ENCODE data around the gene ATAD3A.
A peak's percentile ranks its signal among the peaks of the same experiment; 100 is the strongest.
"Not testable (repeated sequence)": the region's sequence is repeated elsewhere in the genome, so short reads cannot be mapped to it uniquely, and the experiment has no call there.

The ATAD3A gene

GRCh38 chr1:1511533-1512285 is at the start of gene ATAD3A:
ATAD3A (plus strand) TSS chr1:1512162; CDS start chr1:1512269, 107 bp downstream.
- peak; percentile 97 for DNase-seq

- DNase-seq = no peak
Observed at GRCh38 chr1:1462318-1462966, 49.5 kb upstream of the ATAD3A start.

DNA sequence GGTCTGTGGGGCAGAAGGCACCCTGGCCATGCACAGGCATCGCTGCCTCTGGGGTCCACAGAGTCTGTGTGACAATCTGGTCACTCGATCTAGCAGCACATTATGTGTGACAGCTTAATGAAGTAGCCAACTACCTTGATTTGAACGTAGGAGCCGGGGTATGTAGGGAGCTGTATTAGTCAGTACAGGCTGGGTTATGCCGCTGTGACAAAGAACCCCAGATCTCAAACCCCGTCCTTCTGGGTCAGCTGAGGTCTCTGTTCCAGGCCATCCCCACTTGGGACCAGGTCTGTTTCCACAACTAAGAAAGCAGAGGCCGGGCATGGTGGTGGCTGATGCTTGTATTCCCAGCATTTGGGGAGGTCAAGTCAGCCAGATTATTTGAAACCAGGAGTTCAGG is 48.6 kb upstream of the ATAD3A start:
- no peak for DNase-seq

- DNase-seq = not testable (repeated sequence)
Observed at GRCh38 chr1:1468196-1468985, 43.6 kb upstream of the ATAD3A start.

- no peak for DNase-seq
Observed at GRCh38 chr1:1470626-1471388, 41.2 kb upstream of the ATAD3A start.

DNA sequence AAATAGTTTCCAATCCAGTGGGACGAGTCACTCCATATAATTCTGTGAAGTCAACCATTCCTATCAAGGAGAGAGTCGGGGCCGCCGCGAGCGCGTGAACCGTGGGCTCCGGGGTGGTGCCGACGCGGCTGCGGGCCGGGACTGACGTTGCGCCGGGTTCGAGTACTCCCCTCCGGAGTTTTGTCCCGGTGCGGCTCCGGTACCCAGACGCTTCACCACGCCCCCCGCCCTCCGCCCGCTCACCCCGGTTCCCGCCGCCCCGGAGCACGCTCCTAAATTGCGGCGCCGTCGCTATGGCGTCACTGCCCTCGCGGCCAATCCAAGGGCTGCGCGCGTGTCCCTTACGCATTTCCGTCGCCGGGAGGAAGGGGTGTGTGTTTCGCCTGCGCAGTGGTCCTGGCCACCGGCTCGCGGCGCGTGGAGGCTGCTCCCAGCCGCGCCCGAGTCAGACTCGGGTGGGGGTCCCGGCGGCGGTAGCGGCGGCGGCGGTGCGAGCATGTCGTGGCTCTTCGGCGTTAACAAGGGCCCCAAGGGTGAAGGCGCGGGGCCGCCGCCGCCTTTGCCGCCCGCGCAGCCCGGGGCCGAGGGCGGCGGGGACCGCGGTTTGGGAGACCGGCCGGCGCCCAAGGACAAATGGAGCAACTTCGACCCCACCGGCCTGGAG is 40.4 kb upstream of the ATAD3A start, which contains the start of gene ATAD3B:
Gene ATAD3B (plus strand): TSS at position 377 of the 664 bp plus-strand sequence. CDS start 120 bp downstream, at position 497.
- DNase-seq = peak; percentile 87

GRCh38 chr1:1472053-1472876 is 39.7 kb upstream of the ATAD3A start:
- DNase-seq = not testable (repeated sequence)

DNA sequence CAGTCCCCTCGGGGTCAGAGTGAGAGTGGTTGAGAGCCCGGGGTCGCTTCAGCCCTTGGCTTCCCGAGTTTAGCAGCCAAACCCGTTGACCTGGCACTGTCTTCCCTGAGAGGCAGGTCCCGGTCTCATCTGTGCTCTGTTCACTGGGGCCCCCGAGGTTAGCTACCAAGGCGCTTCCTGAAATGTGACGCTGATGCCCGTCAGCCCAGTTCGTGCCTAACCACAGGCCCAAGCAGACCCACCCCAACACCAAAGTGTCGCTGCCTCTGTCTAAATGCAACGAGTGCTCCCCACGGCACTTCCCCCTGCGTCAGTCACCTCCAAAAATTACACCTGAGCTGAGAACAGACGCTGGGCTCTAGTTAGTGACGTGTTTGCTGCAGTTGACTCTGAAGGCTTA is 36.0 kb upstream of the ATAD3A start:
- DNase-seq = not testable (repeated sequence)

GRCh38 chr1:1477206-1477605 is 34.8 kb upstream of the ATAD3A start:
- no peak for DNase-seq

DNA sequence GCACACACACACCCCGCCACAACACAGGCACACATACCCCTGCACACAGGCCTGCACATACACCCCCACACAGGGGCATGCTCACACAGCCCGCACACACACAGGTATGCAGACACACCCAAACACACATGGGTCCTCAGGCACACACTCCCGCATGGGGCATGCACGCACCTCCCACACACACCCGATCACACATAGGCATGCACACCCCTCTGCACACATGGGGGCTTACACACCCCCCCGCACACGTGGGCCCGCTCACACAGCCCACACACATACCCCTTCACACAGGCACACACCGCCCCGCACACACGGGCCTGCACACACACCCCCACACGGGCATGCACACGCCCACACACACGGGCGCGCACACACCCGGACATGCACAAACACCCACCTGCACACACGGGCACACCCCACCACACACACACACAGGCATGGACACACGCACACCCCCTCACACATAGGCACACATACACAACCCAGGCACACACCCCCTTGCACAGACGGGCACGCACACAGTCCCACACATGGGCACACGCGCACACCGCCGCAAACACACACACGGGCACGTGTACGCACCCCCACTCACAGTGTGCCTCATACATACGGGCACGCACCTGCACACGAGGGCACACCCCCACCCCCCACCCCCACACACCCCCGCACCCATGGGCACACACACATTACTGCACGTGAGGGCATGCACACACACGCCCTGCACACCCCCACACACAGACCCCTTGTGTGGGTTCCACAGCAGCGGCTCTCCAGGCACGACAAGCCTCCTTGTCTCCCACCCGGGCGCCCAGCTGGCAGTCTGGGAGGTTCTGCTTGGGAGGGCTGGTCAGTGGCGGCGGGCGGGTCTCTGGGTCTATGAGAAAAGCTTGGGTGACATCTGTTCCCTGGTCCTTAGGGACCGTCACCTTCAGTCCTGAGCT is 32.1 kb upstream of the ATAD3A start:
- no peak for DNase-seq

- DNase-seq = not testable (repeated sequence)
Observed at GRCh38 chr1:1480488-1480867, 31.5 kb upstream of the ATAD3A start.

DNA sequence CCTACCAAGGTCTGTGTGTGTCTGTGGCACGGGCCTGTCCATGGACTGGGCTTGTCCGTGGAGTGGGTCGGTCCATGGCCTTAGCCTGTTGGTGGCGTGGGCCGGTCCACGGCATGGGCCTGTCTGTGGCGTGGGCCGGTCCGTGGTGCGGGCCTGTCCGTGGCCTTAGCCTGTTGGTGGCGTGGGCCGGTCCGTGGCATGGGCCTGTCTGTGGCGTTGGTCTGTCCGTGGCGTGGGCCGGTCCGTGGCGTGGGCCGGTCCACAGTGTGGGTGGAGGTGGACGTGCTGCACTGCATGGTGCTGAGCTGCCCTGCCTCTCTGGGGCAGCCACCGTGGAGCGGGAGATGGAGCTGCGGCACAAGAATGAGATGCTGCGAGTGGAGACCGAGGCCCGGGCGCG is 30.2 kb upstream of the ATAD3A start:
- not testable (repeated sequence) for DNase-seq

GRCh38 chr1:1482856-1483255 is 29.1 kb upstream of the ATAD3A start:
- no peak for DNase-seq

DNA sequence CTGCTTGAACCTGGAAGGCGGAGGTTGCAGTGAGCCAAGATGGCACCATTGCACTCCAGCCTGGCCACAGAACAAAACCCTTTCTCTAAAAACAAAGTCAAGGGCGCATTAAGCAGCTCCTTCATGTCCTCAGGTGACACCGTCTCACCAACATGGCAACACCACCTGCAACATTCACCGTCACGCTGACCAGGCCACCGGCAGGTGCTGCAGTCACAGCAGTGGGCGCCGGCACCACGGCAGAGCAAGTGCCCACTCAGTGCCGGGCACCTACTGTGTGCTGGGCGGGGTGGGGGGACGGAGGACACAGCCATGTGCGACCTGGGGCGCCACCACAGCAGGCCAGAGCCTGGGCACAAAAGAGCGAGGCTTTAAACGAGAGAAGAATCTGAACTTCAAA is 28.2 kb upstream of the ATAD3A start:
- no peak for DNase-seq

GRCh38 chr1:1484976-1485750 is 26.8 kb upstream of the ATAD3A start:
- DNase-seq = not testable (repeated sequence)

DNA sequence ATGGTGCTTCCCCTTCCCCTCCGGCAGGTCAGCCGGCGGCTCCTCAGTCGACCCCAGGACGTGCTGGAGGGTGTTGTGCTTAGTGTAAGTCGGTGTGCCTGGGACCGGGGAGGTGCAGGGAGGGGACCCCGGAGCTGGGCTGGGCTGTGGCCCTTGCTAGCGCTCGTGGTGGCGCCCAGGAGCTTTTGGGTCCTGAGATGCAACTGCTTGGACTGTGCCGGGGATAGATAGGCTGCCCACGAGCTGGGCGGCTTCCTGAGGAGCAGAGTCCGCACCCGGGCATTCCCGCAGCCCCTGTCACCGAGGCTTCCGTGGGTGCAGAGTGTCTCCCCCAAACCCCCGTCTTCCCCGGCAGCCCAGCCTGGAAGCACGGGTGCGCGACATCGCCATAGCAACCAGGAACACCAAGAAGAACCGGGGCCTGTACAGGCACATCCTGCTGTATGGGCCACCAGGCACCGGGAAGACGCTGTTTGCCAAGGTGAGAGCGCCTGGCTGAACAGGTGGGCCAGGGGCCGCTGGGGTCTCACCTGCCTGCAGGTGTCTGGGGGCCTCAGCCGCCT is 26.1 kb upstream of the ATAD3A start:
- not testable (repeated sequence) for DNase-seq

- DNase-seq = no peak
Observed at GRCh38 chr1:1487701-1488100, 24.3 kb upstream of the ATAD3A start.

- no peak for DNase-seq
Observed at GRCh38 chr1:1489231-1489630, 22.7 kb upstream of the ATAD3A start.

GRCh38 chr1:1489861-1490260 is 22.1 kb upstream of the ATAD3A start:
- DNase-seq = no peak
